Heart left ventricle (tissue), 16 donors: ENCODE measurements around the gene PRELID2. TPM values are rescaled to one million over a fixed set of nuclear protein-coding genes. Genes with fewer than 3 reads are reported as not detected.

Experiments
- ATAC-seq, 4 donors: fragments of 200-7000 bp; cut with Tn5 transposase; one replicate each; pipeline ENCODE4 v1.9.1; 2020 to 2022; ENCODE audit warnings: moderate library complexity in 4 of 4, mild to moderate bottlenecking in 3 of 4, moderate number of reproducible peaks in 1 of 4
- DNase-seq, 5 donors: peaks; one replicate each; pipeline ENCODE4 v3.0.0-alpha.2; 2020
- H3K27ac ChIP-seq, 12 donors: fragments of 200-600 bp; sonication (generic) in 4 of 12; one replicate each; pipeline versions ENCODE4 v1.5.0 to v1.8.0; 2016 to 2022; ENCODE audit warnings: mild to moderate bottlenecking in 2 of 12
- H3K27me3 ChIP-seq, 9 donors: fragments of 200-600 bp; sonication (generic) in 2 of 9; one replicate each; pipeline versions ENCODE4 v1.5.1 to v1.8.0; 2016 to 2022; ENCODE audit warnings: mild to moderate bottlenecking in 3 of 9
- H3K36me3 ChIP-seq, 9 donors: fragments of 200-600 bp; sonication (generic) in 2 of 9; one replicate each; pipeline versions ENCODE4 v1.5.0 to v1.8.0; 2018 to 2022; ENCODE audit warnings: mild to moderate bottlenecking in 2 of 9
- H3K4me1 ChIP-seq, 12 donors: fragments of 200-600 bp; sonication (generic) in 4 of 12; one replicate each; pipeline versions ENCODE4 v1.5.0 to v1.8.0; 2016 to 2022; ENCODE audit warnings: mild to moderate bottlenecking in 3 of 12
- H3K4me3 ChIP-seq, 12 donors: fragments of 200-600 bp; sonication (generic) in 4 of 12; one replicate each; pipeline versions ENCODE4 v1.5.0 to v1.8.0; 2017 to 2022; ENCODE audit warnings: mild to moderate bottlenecking in 9 of 12, moderate library complexity in 4 of 12
- H3K9me3 ChIP-seq, 12 donors: fragments of 200-600 bp; sonication (generic) in 4 of 12; one replicate each; pipeline versions ENCODE4 v1.5.0 to v1.8.0; 2016 to 2022; ENCODE audit warnings: mild to moderate bottlenecking in 1 of 12
- CTCF ChIP-seq, 12 donors: fragments of 200-600 bp; sonication (generic) in 4 of 12; IDR thresholded peaks; one replicate each; pipeline versions ENCODE4 v1.5.0 to v1.8.0; 2018 to 2022; ENCODE audit warnings: antibody characterized with exemption in 12 of 12, mild to moderate bottlenecking in 5 of 12
- POLR2A ChIP-seq, 2 donors: fragments of 450-650 bp; IDR thresholded peaks; one replicate each; pipeline ENCODE4 v1.6.1; 2017; ENCODE audit warnings: antibody characterized with exemption in 2 of 2, mild to moderate bottlenecking in 2 of 2, moderate library complexity in 2 of 2
- WGBS, 4 donors: extraction: QIAGEN DNeasy Blood & Tissue Kit in 2 of 4; methylation state at CpG; one replicate each; pipeline versions ENCODE4 v1.1.5 to v1.1.7; 2013 to 2018; 5-methylcytosine and 5-hydroxymethylcytosine counted together
- intact Hi-C, 10 donors: fragments of 100-400 bp; cut with DNase I; formaldehyde crosslinking; loops; one replicate each; pipeline versions ENCODE4 v1.11.1 to v1.14.2; 2022
- long read RNA-seq, 3 donors: library from polyadenylated mRNA; unstranded; transcript quantifications; one replicate each; pipeline ENCODE4 v2.0.0, GENCODE V29; 2020 to 2021
- polyA plus RNA-seq, 2 donors: library from polyadenylated mRNA; stranded (reverse); fragments of 200-250 nt; gene quantifications; one replicate each; pipeline ENCODE4 v1.2.3, GENCODE V29; 2013
- total RNA-seq, 9 donors: library from RNA; depleted of rRNA in 2 of 9; stranded (reverse); fragments of >200 nt in 2 of 9; fragmentation: NEBNext Ultra II Directional in 3 of 9; extraction: Animal tissue kit (Norgen Biotek cat#: 25700) in 3 of 9; gene quantifications; one replicate each; pipeline versions ENCODE4 v1.1.0 to v1.2.4, GENCODE V29; 2016 to 2023
- donor health status: ischemic (EF 13 %, LVEDD 7.1; RV severe dilation, severe dysfunction).
- donor health status: healthy with polysubstance abuse.
- donor health status: DM: no; HTN: yes; CAD: no.
- donor health status: DM: no; HTN: no; CAD: no.
- donor health status: ischemic (EF 25% LVEDD 6.9; RV normal size, moderate dysfunction).
- donor health status: ischemic (EF 25% LVEDD 5.7; RV mildly dilated, moderate dysfunction).
- donor health status: healthy.
- donor health status: DM: yes; HTN: yes; CAD: no.
- donor health status: ischemic (EF 35%, LVEDD 5.7; RV mildly dilated, moderate dysfunction).
- donor health status: nonischemic (EF 11% LVEDD 7.7; RV severe dilation, severe dysfunction).
- donor health status: DM: yes; HTN: yes; CAD: no.
- donor health status: PGD.
- donor health status: ischemic (EF 29% LVEDD 5.4; RV normal size, mild dysfunction).
- donor health status: nonischemic (EF 23%, LVEDD 6.1; RV moderate dilation, normal function).

The PRELID2 gene
- total RNA-seq = 10 to 100 TPM in 5 of 9 donors, 1 to 10 TPM in 4; 6.5 to 26.7 (median 10.6) TPM
- 1 to 10 TPM; 1.2 to 1.7 TPM for polyA plus RNA-seq
- long read RNA-seq, donor 1, partial matches to known transcripts = 7 of 17 reads
- long read RNA-seq, donor 1, other reads (novel, unspliced or antisense) = 10 of 17 reads
- long read RNA-seq, donor 2, partial matches to known transcripts = 0 of 5 reads
- long read RNA-seq, donor 2, other reads (novel, unspliced or antisense) = 5 of 5 reads
- long read RNA-seq, donor 3, partial matches to known transcripts = 0 of 3 reads
- long read RNA-seq, donor 3, other reads (novel, unspliced or antisense) = 3 of 3 reads

- peak in 3 of 12 donors; percentile 12 to 32 (median 28) for TF ChIP-seq CTCF (IDR thresholded peaks at IDR 0.05)
- TF ChIP-seq POLR2A (IDR thresholded peaks at IDR 0.05) = peak in 1 of 2 donors; percentile 75
- H3K4me3 ChIP-seq = peak within 1 kb of the TSS; percentile 65 to 85 (median 76)
- peak; percentile 88 to 97 (median 95) for ATAC-seq
- no peaks in the 10 kb centered on the region for H3K27me3 ChIP-seq
- intact Hi-C loops = loop anchor here in 9 of 10 donors (1.0 to 10.0 kb wide), 6 partner anchors 43 to 290 kb away; no protein-coding TSS in a partner anchor
- WGBS, 4 donors = 1 to 2% (median 1%) methylated on average over 37 to 71 of the region's 71 CpGs
- no peaks in the 10 kb centered on the region for H3K9me3 ChIP-seq
- H3K27ac ChIP-seq = peak within 1 kb of the TSS; percentile 40 to 82 (median 69)
- DNase-seq = peak; percentile 89 to 93 (median 91)
- H3K4me1 ChIP-seq = peaks cover 0 to 26% (median 13%) of the 10 kb centered on the region in 12 donors
- H3K36me3 ChIP-seq = no peaks in the 10 kb centered on the region
Measured at GRCh38 chr5:145834917-145835847, at the start of gene PRELID2. Gene PRELID2 (minus strand): TSS chr5:145835342. CDS start chr5:145835251, 91 bp downstream.

GRCh38 chr5:145874765-145875164 is 39.6 kb upstream of the PRELID2 start:
- no peaks in the 10 kb centered on the region for H3K36me3 ChIP-seq
- ATAC-seq (peak in 2 of 4 donors; percentile 39 to 67), DNase-seq (peak in 1 of 5 donors; percentile 47)
- 66 to 89% (median 80%) methylated on average over 2 of the region's 2 CpGs for WGBS, 4 donors
- TF ChIP-seq POLR2A (IDR thresholded peaks at IDR 0.05) (no peak), CTCF (IDR thresholded peaks at IDR 0.05) (no peak)
- no peaks in the 10 kb centered on the region for H3K4me1 ChIP-seq
- H3K27me3 ChIP-seq = no peaks in the 10 kb centered on the region
- intact Hi-C loops = no loop called here
- no peak overlapping the region for H3K27ac ChIP-seq
- no peak overlapping the region for H3K4me3 ChIP-seq
- peaks cover 0 to 4% (median 0%) of the 10 kb centered on the region in 12 donors for H3K9me3 ChIP-seq

- no peak for DNase-seq
- Histone ChIP-seq H3K4me1 (no peaks in the 10 kb centered on the region), H3K27ac (no peak within 1 kb of the TSS), H3K4me3 (no peak within 1 kb of the TSS), H3K9me3 (no peaks in the 10 kb centered on the region), H3K36me3 (no peaks in the 10 kb centered on the region), H3K27me3 (no peaks in the 10 kb centered on the region)
- no peak for ATAC-seq
- 59 to 93% (median 76%) methylated on average over 3 of the region's 3 CpGs for WGBS, 4 donors
- intact Hi-C loops = no loop called here
- TF ChIP-seq POLR2A (IDR thresholded peaks at IDR 0.05) = no peak
- no peak for TF ChIP-seq CTCF (IDR thresholded peaks at IDR 0.05)
Measured at GRCh38 chr5:145872914-145873313, 37.8 kb upstream of the PRELID2 start, which contains the start of gene GRXCR2. Gene GRXCR2 (minus strand): TSS chr5:145873014. CDS start chr5:145872968, 46 bp downstream.

- H3K4me1 ChIP-seq = no peaks in the 10 kb centered on the region
- H3K27me3 ChIP-seq = no peaks in the 10 kb centered on the region
- TF ChIP-seq CTCF (IDR thresholded peaks at IDR 0.05) (no peak), POLR2A (IDR thresholded peaks at IDR 0.05) (no peak)
- no peaks in the 10 kb centered on the region for H3K9me3 ChIP-seq
- intact Hi-C loops = no loop called here
- H3K36me3 ChIP-seq = no peaks in the 10 kb centered on the region
- ATAC-seq = no peak
- DNase-seq = no peak
- H3K27ac ChIP-seq = no peak overlapping the region
- WGBS, 4 donors = 69 to 80% (median 77%) methylated on average over 8 of the region's 8 CpGs
- no peak overlapping the region for H3K4me3 ChIP-seq
Measured at GRCh38 chr5:145872486-145872885, 37.3 kb upstream of the PRELID2 start.
